Measurements from ENCODE around the gene SLC13A4.
"Not testable (repeated sequence)": the region's sequence is repeated elsewhere in the genome, so short reads cannot be mapped to it uniquely, and the experiment has no call there.

SLC13A4 gene

DNA sequence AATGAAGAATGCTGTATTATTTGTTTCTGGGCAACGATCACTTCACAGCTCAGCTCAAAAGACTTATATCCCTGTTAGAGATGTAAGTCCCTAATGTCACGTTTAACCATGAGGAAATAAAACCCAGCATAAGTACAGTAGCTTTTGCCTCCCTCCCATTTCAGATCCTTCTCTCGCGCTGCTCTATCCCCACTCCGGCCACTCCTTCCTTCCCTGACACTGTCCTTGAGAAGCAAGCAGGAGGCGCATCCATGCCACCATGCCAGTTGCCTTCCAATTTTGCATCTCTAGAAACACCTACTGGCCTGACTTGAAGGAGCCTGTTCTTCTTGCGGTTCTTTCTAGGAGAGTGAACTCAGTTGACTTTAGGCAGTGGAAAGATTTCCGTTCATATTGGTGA, 19.4 kb upstream of the SLC13A4 start:
- DNase-seq = no peak

DNA sequence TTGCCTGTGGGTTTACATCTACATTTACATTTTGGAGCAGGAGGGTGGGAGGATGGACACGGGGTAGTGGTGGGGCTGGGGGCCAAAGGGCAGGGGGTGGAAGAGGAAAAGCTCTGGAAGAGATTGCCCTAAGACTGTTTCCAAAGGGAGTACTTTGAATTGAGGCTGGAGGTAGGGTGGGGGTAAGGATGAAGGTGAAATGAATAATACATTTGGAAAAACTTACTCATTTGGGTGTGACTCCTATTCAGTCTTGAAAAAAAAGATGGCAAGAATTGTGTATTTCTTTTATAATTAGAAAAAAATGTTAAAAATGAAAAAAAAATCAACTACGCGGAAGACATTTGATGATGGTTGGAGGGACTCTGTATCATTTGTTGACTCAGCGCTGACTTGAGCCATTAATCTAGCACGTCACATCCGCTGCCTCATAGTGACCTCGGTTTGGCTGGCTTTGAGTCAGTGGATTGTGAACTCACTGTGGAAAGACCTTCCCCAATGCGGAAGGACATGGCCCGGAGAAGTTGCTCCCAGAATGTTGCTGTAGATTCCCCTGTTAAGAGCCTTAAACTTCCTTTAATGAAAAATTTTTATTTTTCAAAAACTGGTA, 17.8 kb upstream of the SLC13A4 start:
- DNase-seq = no peak

DNA sequence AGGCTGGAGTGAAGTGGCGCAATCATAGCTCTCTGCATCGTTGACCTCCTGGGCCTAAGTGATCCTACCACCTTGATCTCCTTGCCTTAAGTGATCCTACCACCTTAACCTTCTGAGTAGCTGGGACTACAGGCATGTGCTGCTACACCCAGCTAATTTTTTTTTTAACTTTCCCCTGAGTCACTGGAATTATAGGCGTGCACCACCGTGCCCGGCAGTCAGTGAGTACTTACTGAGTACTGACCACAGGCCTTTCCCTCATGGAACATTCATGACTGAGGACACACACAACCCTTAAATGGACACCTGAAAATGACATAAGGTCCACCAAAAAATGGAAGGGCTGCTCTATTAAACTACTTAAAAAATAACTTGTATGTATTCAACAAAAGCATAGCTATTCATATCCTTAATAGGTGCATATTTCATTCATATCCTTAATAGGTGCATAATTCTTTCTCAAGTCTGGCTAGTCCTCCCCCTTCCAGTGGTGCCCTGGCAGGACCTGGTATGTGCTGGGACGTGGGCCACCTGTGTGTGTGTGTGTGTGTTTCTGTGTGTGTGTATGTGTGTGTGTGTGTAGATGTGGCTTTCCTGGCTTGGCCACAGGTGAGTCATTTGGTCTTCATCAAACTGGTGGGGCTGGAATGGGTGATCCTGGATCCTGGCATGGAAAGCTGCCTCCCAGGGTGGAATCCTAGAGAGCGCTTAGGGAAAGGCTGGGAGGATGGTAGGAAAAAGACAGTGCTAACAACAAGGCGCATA, 17.1 kb upstream of the SLC13A4 start:
- DNase-seq = no peak

DNA sequence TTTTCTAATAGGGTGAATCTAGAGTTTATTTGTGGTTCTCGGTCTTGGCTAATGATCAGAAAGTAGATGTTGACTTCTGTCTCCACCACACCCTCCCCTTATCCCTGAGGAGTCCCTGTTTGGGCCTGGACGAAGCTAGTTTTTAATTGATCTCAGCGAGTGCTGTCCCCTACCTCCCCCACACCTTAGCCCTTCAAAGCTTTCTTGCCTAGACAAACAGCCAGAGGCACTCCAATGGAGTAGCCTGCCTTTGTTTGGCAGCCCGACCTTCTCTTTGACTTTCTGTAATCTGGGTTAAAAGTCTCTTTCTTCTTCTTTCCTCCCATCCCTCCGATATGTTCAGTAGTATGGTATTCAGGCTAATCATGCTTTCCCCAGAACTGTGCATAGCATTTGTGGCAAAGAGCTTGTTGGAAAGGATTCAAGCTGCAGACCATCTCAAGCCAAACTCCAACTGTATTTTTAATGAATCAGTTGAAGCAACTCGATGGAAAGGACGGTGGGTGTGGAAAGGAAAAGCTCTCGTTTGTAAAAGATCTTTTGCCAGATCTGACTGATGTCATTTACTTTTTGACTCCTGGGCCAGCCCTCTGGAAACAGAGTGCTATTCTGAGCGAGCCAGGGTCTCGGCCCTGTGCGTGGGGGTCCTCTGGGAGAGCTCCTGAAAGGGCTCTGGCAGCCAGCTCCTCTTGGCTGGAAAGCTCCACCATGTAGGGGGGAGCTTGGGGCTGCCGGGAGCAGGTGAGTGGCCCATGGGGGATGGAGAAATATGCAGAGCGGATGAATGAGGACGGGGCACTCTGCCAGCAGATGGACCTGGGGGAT, 16.1 kb upstream of the SLC13A4 start:
- peak; percentile 76 for DNase-seq

DNA sequence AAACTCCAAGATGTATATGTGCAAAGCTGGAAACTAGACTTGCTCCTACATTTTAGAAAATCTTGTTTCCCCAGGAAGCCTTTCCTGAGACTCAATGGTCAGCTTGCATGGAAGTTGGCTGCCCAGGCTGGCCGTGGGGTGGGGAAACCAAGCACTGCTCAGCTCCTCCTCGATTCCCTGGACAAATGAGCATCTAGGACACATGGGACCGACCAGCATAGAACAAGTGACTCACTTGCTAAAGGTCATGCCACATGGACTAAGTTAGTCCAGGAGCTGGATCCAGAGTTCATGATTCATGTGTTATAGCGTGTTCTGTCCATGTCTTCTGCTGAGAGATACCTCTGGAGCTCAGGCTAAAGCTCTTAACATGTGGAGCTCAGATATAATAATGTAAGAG, 14.4 kb upstream of the SLC13A4 start:
- no peak for DNase-seq

DNA sequence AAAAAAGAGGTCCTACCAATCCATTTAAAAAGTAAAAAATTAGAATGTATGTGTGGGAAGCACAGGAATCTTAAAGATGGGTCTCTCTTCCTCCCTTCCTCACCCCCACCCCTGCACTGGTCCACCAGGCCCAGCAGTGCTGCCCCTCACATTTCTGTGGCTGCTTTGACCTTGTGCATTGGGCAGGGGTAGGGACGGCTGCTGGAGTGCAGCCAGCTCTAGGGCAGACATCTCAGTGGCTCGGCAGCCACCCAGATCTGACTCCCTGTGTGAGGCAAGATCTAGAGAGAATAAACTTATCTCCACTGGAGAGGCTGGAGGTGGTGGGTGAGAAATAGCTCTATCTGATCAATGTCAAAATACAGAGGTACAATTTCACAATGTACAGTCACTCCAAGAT, 13.9 kb upstream of the SLC13A4 start:
- no peak for DNase-seq

DNA sequence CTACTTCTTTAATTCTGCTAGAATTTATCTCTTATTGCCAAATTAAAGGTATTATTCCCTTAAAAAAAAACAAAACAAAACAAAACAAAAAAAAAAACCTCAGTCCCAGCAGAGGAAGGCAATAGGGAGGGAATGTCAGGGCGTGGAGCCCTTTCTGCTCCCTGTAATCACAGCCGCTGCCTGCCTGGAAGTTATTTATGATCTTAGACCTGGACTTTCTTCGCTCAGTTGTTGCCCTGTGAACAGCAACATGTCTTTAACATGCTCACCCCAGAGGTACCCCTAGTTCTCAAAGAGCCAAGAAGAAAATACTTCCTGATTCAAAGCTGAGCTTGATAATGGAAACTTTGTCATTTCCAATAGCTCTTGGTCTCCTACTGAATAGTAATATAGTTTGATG, 12.9 kb upstream of the SLC13A4 start:
- DNase-seq = no peak

DNA sequence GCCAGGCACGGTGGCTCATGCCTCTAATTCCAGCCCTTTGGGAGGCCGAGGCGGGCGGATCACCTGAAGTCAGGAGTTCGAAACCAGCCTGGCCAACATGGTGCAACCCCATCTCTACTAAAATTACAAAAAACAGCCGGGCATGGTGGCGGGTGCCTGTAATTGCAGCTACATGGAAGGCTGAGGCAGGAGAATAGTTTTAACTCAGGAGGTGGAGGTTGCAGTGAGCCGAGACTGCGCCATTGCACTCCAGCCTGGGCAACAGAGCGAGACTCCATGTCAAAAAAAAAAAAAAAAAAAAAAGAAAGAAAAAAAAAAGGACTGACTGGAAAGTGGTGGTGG, 9.3 kb upstream of the SLC13A4 start:
- not testable (repeated sequence) for DNase-seq

DNA sequence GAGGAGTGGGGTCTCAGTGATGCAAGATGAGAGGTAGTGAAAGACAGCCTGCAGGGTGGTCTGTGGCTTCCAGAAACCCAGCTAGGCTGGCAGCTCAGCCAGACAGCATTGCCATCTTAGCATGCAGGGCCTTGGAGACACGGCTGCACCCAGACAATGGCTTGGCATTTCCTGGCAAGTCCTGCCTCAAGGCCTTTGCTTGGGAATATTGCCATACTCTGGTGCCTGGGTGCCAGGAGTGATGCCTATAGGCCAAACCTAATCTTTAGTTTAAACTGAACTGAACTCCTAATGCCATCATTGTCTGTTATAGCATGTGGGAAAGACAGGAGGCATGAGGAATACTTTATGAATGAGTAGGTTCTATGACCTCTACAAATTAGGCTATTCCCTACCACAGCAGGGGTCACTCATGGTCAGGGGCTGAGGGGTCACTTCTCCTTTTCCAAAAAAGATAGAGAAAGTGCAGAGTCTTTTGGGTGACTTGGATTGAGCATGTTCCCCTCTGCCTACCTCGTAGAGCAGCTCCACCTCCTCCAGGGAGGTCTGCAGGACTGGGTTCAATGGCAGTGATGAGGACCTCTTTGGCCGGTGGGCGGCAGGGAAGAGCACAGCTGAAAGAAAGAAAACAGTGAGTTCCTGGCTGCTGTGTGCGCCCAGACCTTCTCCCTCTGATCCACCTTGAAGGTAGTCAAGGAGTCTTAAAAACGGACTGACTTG, 8.8 kb upstream of the SLC13A4 start:
- DNase-seq = no peak

DNA sequence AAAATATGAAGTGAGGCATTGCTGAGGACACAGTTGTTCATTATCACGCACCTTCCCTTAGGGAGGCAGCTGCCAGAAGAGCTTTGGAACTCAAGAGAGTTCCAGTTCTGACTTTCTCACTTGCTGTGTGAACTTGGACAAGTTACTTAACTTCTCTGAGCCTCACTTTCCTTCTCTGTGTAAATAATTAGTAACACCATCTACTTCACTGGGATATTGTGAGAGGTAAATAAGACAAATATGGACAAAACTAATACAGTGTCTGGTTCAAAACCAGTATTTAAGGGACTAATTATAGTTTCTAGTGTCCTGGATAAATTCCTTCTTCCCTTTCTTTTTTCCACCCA, 6.3 kb upstream of the SLC13A4 start:
- no peak for DNase-seq

DNA sequence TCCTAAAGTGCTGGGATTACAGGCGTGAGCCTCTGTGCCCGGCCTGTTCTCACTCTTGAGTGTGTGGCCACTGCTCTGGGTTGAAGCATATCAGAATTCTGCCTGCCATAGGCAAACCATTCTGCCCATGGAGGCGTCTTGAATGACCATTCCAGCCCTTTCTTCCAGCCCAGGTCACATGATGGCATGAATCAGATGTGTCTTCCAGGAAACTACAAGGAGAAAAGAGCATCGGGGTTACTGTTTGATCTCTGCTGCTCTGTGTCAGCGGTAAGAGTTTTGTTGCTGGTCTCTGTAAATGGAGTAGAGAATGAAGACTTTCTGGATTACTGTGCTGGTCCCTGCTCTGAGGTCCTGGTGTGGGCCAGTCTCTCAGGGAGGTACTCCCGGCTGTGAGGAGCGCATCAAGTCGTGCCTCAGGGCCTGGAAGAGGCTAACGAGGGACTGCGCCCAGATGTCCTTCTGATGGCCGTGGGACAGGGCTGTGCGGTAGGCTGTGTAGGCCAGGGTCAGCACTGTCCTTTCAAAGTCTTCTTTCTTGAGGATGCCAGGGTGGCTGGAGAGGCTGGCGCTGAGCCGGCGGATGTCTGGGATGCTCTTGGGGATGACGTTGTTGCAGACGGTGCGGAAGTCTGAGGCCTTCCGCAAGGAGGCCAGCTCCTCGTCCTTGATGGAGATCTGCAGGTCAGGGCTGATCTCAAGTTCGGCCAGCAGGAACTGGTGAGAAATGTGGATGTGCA, 5.8 kb upstream of the SLC13A4 start:
- no peak for DNase-seq

DNA sequence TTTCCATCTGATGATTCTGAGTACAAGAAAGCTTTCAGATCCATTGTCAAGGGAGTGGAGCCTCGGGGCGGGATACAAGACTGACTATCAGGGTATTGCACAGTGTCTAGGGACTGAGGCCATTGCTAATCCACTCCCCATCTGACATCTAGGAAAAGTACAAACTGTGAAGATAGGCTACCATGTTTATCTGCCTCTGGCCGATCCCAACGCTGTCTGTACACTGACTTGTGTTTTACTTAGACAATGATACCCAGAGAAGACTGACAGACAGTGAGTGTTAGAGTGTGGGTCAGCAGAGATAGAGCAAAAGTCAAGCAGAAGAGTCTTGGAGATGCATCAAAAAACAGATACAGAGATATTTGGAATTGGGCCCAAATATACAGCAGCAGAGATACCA, 3.1 kb upstream of the SLC13A4 start:
- DNase-seq = no peak

DNA sequence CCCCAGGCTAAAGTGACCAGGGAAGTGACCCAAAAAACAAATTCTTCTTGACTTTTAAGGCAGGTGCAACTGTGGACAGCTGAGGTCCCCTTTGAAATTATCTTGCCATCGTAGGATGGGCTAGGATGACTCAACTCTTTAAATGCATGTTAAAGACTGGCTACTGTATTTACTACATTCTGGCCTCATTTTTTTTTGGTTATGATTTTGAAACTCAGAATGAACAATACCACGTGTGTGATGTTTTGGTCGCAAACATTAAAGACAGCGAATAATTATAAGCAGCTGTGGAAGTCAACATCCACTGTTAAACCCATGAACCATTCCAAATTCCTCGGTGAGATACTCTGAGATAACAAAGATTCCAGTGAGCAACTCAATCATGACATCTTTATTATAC, 1.2 kb upstream of the SLC13A4 start:
- DNase-seq = no peak

DNA sequence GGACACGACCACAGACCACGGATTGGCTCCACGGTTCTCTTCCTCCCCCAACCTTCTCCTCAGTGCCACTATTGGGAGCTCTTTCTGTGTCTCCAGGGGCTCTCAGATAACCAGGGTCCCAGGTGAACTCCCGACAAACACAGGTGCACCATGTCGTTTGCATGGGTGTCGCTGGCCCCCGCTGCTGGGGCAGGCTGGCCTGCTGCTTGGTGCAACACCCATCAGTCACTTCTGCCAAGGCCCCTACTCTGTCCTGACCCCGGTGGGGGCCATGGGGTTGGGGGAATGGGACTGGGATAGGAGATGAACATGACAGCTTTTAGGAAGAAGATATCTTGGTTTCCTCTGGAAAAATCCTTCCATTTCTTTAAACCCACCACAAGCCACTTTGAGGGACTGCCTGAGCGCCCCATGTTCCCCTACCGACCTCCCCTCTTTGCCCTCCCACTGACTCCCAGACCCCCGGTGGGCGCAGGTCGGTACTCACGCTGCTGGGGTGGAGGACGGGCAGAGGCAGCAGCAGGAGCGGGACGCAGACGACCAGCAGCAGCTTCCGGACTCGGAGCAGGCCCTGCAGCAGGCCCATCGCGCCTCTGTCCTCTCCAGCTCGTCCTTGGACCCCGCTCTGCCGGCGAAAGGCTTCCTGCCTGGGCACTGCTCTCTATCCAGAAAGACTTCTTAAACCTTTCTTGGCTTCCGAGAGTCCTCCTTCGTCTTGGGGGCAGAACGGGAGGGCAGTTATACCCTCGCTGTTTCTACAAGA, 894 bp downstream of the SLC13A4 start:
- no peak for DNase-seq

DNA sequence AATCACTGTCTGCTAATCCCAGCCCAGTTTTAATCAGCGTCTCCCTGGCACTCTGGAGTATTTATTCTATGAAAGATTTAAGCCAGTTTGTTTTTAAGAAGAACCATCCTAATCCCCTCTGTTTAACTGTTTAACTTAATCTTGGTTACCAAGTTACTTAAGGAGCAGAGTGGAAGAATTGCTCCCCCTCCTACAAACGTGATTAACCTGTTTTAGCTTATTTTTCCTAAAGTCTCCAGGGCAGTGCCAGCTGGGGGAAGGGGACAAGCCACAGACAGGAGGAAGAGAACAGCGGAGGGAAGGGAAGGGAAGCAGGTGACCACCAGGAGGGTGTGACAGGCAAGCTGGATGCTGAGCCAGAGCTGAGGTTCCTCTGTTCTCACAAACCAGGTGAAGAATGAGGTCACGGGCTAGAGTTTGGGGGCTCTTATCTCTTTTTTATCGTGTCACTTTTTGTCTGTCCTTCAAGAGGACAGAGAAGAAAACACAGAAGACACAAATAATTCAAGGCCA, 1.7 kb downstream of the SLC13A4 start:
- no peak for DNase-seq

DNA sequence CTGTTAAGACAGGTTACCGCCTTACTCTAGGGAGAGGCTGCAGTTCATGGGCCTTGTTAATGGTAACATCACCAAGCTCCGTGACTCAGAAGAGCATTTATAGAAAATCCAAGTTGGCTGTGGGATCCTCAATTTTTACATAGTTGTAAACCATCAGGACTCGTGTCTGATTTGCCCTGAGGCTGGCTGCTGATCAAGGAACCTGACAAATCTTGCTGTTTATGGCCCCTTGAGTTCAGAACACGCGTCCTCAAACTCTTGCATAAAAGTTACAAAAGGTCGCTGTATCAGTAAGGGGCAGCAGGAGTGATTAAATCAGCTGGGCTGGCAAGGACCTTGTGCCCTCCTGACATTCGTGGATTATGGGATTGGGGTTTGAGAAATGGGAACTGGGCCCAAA, 4.6 kb downstream of the SLC13A4 start:
- DNase-seq = no peak

DNA sequence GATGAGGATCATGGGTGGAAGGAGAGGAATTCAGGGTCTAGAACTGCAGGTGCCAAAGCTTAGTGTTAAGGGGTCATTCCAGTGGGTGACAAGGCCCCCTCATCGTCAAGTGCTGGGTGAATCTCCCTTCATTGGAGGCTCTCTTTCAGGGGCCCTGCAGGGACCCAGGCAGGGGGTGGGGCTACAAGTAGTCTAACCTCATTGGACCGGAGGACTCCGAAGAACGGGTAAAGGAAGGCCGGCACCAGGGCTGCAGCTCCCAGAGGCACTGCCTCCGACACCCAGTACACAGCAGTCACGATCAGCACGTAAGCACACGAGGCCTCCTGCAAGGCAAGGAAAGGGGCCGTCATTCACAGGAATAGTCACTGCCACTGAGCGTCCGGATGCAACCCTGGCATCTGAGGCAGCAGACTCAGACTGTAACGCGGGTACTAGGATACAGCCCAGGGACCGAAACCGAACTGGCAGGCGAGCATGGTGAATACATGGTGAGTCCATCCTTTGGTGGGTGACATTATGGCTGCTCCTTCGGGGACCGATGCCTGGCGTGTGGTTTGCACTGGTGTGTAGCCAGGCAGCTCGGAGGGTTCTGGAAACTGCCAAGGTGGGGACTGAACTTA, 6.7 kb downstream of the SLC13A4 start:
- DNase-seq = no peak

DNA sequence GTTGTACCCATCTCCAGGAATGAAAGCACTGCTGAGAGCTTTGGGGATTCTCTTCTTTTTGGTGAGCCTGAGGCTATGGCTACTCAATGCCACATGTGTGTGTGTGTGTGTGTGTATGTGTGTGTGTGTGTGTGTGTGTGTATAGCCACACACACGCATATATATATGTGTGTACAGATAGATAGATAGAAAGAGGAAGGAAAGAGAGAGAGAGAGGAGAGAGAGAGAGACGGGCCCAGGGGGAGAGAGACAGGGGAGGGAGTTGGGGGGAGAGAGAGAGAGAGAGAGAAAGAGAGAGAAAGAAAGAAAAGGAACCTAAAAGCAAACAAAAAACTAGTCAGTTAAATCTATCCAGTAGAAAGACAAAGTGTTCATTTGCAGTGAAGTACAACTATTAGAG, 8.3 kb downstream of the SLC13A4 start:
- no peak for DNase-seq

DNA sequence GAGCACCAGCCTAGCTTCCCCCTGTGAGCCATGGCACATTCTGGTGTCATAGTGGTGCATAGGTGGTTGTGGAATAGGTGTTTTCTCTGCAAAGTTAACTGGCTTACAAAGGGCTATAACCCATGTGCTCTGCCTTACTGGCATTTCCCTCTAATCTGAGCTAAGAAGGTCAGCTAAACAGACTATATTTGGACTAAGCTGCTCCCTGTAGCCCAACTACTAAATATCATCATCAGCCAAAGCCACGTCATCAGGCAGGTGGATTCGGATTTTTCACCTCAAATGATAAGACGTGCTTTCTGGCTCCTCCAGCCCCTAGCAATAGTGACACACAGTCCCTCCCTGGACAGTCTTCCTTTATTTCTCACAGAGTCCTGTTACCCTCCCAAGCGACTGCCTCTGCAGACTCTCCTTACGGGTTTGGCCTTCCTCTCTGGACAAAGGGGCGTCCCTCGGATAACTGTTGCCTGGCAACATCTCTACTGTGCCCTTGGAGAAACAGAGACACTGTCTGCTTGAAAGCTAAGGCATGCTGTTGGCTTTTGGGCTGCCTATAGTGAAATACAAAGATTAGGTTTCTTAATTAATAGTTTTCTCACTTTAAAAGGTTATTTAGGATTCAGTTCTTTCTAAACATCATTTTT, 9.1 kb downstream of the SLC13A4 start:
- no peak for DNase-seq

DNA sequence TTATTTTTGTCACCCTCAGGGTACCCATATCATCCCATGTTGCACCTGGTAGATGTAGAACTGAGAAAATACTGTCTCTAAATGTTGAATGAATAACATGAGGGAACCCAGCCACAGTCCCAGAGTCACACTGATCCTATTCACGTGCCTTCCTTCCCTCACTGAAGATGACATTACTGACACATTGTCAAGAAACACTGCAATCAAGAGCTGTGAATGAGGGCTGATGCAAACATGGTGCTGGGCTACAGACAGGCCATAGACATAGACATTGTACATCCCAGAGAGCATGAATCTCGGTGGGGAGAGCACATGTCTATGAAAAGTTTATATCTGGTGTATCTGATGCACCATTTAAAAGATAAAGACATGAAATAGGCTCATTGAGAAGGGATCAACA, 9.8 kb downstream of the SLC13A4 start:
- DNase-seq = no peak

DNA sequence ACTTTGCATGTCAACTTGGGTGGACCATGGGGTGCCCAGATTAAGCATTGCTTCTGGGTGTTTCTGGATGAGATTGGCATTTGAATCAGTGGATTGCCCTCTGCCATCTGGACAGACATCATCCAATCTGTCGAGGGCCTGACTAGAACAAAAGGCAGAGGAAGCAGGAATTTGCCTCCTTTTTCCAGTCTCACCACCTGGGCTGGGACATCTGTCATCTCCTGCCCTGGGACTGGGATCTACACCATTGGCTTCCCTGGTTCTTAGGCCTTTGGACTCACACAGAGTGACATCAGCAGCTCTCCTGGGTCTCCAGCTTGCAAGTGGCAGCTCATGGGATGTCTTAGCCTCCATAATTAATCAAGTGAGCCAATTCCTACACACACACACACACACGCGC, 10.3 kb downstream of the SLC13A4 start:
- DNase-seq = no peak
